Measurements from ENCODE around the gene ATP2B2. TPM values are rescaled to one million over a fixed set of nuclear protein-coding genes. Genes with fewer than 3 reads are reported as not detected.

Gene ATP2B2
- total RNA-seq, 2 donors from 2014 or later: 0.14 to 0.74 TPM

DNA sequence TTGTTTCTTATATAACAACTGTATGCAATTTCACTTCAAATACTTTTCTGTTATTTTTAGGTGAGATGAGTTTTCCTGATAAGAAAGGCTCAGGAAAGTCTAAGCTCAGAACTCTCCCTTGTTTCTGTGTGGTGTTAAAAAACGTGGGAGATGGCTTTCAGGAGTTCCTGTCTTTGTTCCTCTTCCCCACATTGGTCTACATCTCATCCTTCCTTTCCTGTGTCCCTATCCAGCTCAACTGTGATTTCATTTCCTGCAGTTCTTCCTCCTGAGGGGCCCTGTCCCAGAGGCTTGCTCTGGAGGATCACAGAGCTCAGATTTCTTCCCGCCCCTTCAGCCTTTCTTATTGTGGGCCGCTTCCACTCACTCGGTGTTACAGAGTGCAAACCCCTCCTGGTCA lies 195.7 kb downstream of the ATP2B2 start:
- H3K4me1 ChIP-seq (replicated peaks): no peaks in the 10 kb centered on the region
- no peak for DNase-seq (ENCODE audit: low spot score)
- peaks cover 6 to 18% of the 10 kb centered on the region in 2 donors for H3K36me3 ChIP-seq
- no peaks in the 10 kb centered on the region for H3K27me3 ChIP-seq (replicated peaks; ENCODE audit: insufficient read depth)
- H3K9me3 ChIP-seq: no peaks in the 10 kb centered on the region
- H3K27ac ChIP-seq: no peak overlapping the region
- intact Hi-C loops (cut with DNase I): no loop called here
- no peak overlapping the region for H3K4me3 ChIP-seq
- TF ChIP-seq POLR2AphosphoS5 (IDR thresholded peaks at IDR 0.05) (no peak), POLR2A (IDR thresholded peaks at IDR 0.05) (no peak)
- TF ChIP-seq, protein P1, sequence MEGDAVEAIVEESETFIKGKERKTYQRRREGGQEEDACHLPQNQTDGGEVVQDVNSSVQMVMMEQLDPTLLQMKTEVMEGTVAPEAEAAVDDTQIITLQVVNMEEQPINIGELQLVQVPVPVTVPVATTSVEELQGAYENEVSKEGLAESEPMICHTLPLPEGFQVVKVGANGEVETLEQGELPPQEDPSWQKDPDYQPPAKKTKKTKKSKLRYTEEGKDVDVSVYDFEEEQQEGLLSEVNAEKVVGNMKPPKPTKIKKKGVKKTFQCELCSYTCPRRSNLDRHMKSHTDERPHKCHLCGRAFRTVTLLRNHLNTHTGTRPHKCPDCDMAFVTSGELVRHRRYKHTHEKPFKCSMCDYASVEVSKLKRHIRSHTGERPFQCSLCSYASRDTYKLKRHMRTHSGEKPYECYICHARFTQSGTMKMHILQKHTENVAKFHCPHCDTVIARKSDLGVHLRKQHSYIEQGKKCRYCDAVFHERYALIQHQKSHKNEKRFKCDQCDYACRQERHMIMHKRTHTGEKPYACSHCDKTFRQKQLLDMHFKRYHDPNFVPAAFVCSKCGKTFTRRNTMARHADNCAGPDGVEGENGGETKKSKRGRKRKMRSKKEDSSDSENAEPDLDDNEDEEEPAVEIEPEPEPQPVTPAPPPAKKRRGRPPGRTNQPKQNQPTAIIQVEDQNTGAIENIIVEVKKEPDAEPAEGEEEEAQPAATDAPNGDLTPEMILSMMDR (IDR thresholded peaks at IDR 0.05): no peak
- WGBS: 56% methylated on average over 4 of the region's 4 CpGs

DNA sequence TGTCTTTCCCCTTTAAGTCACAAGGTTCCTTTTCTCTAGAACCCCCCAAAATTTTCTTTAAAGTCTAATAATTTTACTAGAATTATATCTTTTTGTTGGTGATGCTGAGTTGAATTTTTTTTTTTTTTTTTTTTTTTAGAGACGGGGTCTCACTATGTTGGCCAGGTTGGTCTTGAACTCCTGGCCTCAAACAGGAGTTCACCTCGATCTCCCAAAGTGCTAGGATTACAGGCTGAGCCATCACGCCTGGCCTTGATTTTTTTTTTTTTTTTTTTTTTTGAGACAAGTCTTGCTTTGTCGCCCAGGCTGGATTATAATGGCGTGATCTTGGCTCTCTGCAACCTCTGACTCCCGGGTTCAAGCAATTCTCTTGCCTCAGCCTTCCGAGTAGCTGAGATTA lies 196.7 kb downstream of the ATP2B2 start:
- intact Hi-C loops (cut with DNase I): no loop called here
- peaks cover 5 to 23% of the 10 kb centered on the region in 2 donors for H3K36me3 ChIP-seq
- DNase-seq (ENCODE audit: low spot score): no peak
- H3K27me3 ChIP-seq (replicated peaks; ENCODE audit: insufficient read depth): no peaks in the 10 kb centered on the region
- WGBS: 94% methylated on average over 7 of the region's 7 CpGs
- no peaks in the 10 kb centered on the region for H3K9me3 ChIP-seq
- H3K4me3 ChIP-seq: no peak overlapping the region
- H3K27ac ChIP-seq: no peak overlapping the region
- no peaks in the 10 kb centered on the region for H3K4me1 ChIP-seq (replicated peaks)
- no peak for TF ChIP-seq POLR2AphosphoS5 (IDR thresholded peaks at IDR 0.05)
- TF ChIP-seq POLR2A (IDR thresholded peaks at IDR 0.05): no peak
- TF ChIP-seq, protein P1 (IDR thresholded peaks at IDR 0.05): no peak

DNA sequence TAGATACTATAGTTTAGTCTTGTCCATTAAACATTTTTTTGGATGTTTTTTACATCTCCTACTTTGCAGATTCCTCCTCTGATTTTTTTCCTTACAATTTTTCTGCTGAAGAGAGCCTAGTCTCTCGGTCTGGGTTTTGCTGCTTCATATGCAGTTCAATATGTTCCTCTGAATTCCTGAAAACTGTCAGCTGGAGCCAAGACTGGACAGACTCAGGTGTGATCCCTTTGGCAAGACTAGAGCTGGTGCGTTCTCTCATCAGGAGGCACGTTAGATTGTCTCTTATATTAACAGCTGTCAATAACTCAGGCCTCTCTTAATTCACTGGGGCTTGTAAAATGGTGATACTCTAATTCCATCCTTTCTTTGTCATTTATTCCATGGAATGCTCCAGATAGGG lies 199.2 kb downstream of the ATP2B2 start:
- Histone ChIP-seq H3K36me3 (peaks cover 13 to 19% of the 10 kb centered on the region in 2 donors), H3K4me3 (no peak overlapping the region), H3K9me3 (no peaks in the 10 kb centered on the region), H3K4me1 (replicated peaks) (no peaks in the 10 kb centered on the region), H3K27ac (no peak overlapping the region), H3K27me3 (replicated peaks; ENCODE audit: insufficient read depth) (no peaks in the 10 kb centered on the region)
- TF ChIP-seq POLR2AphosphoS5 (IDR thresholded peaks at IDR 0.05) (no peak), POLR2A (IDR thresholded peaks at IDR 0.05) (no peak)
- TF ChIP-seq, protein P1 (IDR thresholded peaks at IDR 0.05): no peak
- intact Hi-C loops (cut with DNase I): no loop called here
- 90% methylated on average over 3 of the region's 3 CpGs for WGBS
- no peak for DNase-seq (ENCODE audit: low spot score)

DNA sequence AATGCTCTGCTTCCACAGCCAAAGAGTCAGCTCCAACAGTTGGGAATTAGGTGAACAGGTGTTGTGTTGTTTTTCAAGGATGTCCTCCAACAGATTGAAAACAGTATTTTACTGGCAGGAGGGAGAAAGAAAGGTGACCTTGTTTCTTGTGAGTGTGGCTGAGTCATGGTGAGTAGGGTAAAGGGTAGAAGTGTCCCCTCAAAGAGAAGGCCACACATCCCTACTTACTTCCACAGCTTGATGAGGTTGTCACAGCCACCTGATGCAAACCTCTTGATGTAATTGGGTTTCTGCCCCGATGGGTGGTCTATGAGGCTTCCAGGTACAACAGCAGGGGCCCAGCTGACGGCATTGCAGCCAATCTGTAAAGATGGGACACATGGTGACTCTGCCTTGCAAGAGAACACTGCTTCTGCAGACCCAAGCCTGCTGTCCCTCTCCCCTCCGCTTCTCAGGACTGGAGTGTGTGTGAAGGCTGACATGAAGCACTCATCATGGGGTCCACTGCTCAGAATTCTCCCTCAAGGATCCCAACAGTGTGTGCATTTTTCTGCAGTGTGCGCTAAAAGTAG lies 200.0 kb downstream of the ATP2B2 start:
- no peaks in the 10 kb centered on the region for H3K27me3 ChIP-seq (replicated peaks; ENCODE audit: insufficient read depth)
- H3K9me3 ChIP-seq: no peaks in the 10 kb centered on the region
- no peak overlapping the region for H3K4me3 ChIP-seq
- 92% methylated on average over 4 of the region's 4 CpGs for WGBS
- peaks cover 13 to 18% of the 10 kb centered on the region in 2 donors for H3K36me3 ChIP-seq
- no peak overlapping the region for H3K27ac ChIP-seq
- DNase-seq (ENCODE audit: low spot score): no peak
- intact Hi-C loops (cut with DNase I): no loop called here
- TF ChIP-seq POLR2AphosphoS5 (IDR thresholded peaks at IDR 0.05) (no peak), POLR2A (IDR thresholded peaks at IDR 0.05) (no peak)
- TF ChIP-seq, protein P1 (IDR thresholded peaks at IDR 0.05): no peak
- H3K4me1 ChIP-seq (replicated peaks): no peaks in the 10 kb centered on the region

DNA sequence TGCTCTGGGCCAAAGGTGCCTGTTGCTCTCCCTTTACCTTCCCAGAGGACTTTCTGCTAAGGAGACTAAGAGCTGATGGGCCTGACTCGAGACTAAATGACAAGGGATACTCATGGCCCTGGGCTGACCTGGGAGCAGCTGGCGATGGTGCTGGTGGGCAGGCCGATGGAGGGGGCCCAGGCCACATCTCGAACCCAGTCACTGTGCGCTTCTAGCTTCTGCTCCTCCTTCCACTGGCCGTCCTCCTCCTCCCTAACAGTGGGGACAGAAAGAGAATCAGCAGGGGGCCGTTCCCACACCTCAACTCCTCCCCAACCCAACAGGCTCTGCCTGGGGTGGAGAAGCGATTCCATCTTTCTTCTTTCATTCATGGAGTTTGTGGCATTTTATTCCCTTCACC lies 200.5 kb downstream of the ATP2B2 start:
- TF ChIP-seq POLR2AphosphoS5 (IDR thresholded peaks at IDR 0.05): no peak
- no peak for TF ChIP-seq POLR2A (IDR thresholded peaks at IDR 0.05)
- TF ChIP-seq, protein P1 (IDR thresholded peaks at IDR 0.05): no peak
- intact Hi-C loops (cut with DNase I): no loop called here
- no peaks in the 10 kb centered on the region for H3K27me3 ChIP-seq (replicated peaks; ENCODE audit: insufficient read depth)
- no peak overlapping the region for H3K4me3 ChIP-seq
- H3K4me1 ChIP-seq (replicated peaks): no peaks in the 10 kb centered on the region
- 93% methylated on average over 8 of the region's 8 CpGs for WGBS
- H3K27ac ChIP-seq: no peak overlapping the region
- no peaks in the 10 kb centered on the region for H3K9me3 ChIP-seq
- no peak for DNase-seq (ENCODE audit: low spot score)
- peaks cover 13 to 15% of the 10 kb centered on the region in 2 donors for H3K36me3 ChIP-seq
